Measurements from ENCODE around the gene EXPH5.
"Not testable (repeated sequence)": the region's sequence is repeated elsewhere in the genome, so short reads cannot be mapped to it uniquely, and the experiment has no call there.

EXPH5 gene

GRCh38 chr11:108601150-108601549 lies 7.6 kb upstream of the EXPH5 start:
- no peak for DNase-seq (ENCODE audit: low read depth, low spot score)

DNA sequence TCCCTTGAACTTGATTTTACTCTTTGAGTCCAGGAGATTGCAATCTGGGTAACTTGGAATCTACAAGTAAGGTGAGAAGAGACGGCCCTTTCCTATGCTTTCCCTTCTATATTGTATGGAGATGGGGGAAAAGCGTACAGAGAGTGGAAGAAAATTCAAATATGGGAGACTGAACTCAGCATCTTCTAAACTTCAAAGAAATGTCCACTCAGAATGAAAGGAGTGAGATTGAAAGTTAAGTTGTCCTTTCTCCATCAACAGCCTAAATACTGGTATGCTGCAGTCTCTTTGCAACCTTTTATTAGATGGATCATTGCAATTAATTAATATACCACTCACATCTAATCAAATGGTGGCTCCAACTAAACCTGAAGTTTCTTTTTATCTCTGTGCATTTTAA lies 6.4 kb upstream of the EXPH5 start:
- no peak for DNase-seq (ENCODE audit: low read depth, low spot score)

DNA sequence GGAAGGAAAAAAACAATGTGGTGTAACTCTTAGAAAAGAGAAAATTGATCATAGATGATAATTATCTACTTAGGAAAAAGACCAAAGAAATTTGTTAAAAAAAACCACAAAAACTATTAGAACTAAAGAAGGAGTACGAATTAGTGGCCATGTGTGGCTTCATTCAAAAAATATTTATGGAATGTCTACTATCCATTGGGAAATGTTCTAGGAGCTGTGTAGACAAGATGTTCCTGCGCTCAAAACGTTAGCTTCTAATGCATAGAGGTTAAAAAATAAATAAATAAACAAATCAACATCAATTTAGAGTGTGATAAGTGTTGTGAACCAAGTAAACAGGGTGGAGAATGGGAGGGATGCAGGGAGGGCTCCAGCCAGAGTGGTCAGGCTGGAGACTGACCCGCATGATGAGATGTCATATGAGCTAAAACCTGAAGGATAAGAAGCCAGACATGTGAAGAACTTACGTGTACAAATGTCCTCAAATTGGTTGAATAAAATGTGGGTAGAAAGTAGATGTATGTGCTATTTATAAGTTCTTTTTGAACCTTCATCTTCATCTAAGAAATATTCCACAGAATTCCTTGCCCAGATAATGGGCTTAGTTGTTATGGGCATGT lies 4.3 kb upstream of the EXPH5 start:
- no peak for DNase-seq (ENCODE audit: low read depth, low spot score)

- no peak for DNase-seq (ENCODE audit: low read depth, low spot score)
Measured at GRCh38 chr11:108596701-108597100, 3.1 kb upstream of the EXPH5 start.

DNA sequence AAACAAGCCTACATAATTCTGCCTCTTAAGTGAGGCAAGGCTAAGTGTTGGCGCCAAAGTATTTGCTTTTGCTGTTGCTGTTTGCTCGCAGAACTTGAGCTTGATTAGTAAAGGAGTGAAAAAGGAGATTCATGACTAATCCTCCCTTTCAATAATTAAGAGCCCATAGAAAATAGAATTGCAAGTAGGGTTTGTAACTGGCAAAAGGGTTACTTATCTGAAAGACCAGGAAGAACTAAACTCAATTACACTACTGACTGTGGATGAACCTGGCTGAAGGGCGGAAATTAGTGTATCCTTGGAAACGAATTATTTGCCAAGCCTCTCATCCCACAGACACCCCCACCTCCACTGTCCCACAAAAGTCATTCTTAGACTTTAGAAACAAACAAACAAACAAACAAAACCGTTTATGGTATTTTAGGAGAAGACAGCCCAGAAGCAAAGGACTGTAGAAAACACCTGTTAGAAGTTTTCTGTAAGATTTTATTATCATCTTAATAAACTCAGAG lies 411 bp upstream of the EXPH5 start:
- DNase-seq (ENCODE audit: low read depth, low spot score), result no peak

DNA sequence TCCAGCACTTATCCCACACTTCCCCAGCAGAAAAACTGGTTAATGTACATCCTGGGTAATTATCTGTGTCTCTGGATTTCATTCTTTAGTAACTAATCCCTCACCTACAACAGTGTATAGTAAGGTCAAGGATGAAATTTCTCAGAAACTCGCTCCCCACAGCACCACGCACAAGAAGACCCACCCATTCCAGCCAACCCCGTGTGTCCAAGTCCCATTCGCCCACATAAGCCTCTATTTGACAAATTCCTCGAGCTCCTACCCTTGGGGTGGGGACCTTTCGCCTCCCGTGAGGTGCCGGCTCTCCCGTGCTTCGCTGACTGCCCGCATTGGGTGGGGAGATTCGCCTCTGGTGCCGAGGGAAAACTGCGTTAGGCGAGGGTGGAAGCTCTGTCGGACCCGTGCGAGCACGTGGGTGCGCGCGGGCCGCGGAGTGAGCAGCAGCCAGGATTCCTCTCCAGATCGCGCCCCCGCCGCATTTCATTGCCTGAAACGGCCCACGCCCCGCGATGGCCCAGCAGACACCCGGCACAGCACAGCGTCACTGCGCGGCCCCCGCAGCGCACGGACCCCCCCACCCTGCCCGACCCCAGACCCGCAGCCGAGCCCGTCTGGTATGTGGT lies 866 bp downstream of the EXPH5 start:
- DNase-seq (ENCODE audit: low read depth, low spot score), result no peak

- no peak for DNase-seq (ENCODE audit: low read depth, low spot score)
Measured at GRCh38 chr11:108591893-108592292, 1.7 kb downstream of the EXPH5 start.

- peak; percentile 24 for DNase-seq (ENCODE audit: low read depth, low spot score)
Measured at GRCh38 chr11:108589136-108589535, 4.4 kb downstream of the EXPH5 start.

- DNase-seq (ENCODE audit: low read depth, low spot score), result no peak
Measured at GRCh38 chr11:108588287-108588686, 5.3 kb downstream of the EXPH5 start.

GRCh38 chr11:108587109-108587508 lies 6.5 kb downstream of the EXPH5 start:
- no peak for DNase-seq (ENCODE audit: low read depth, low spot score)

DNA sequence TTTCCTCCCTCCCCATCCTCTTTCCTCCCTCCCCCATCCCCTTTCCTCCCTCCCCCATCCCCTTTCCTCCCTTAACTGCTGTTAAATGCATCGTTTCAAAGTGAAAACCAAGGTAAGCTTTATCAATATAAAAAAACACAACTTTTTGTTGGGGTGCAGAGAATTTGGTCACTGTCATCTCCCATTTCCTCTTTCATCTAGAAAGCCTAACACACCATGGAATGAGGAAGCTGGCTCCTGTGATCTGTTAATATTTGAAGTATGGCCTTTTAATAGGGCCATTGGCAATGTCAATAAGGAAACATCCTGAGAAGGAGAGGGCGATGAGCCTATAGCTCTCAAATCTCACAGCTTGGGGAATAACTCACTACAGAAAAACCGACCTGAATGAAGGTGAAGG lies 7.0 kb downstream of the EXPH5 start:
- no peak for DNase-seq (ENCODE audit: low read depth, low spot score)

DNA sequence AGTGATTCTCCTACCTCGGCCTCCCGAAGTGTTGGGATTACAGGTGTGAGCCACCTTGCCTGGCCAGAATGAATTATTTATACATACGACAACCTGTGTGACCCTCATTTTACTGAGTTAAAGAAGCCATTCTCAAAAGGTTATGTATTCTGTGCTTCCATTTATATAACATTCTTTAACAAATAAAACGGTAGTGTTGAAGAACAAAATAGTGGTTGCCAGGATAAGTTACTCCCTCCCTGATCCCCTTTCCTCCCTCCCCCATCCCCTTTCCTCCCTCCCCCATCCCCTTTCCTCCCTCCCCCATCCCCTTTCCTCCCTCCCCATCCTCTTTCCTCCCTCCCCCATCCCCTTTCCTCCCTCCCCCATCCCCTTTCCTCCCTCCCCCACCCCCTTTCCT lies 7.4 kb downstream of the EXPH5 start:
- DNase-seq (ENCODE audit: low read depth, low spot score), result not testable (repeated sequence)

- no peak for DNase-seq (ENCODE audit: low read depth, low spot score)
Measured at GRCh38 chr11:108584973-108585372, 8.6 kb downstream of the EXPH5 start.

DNA sequence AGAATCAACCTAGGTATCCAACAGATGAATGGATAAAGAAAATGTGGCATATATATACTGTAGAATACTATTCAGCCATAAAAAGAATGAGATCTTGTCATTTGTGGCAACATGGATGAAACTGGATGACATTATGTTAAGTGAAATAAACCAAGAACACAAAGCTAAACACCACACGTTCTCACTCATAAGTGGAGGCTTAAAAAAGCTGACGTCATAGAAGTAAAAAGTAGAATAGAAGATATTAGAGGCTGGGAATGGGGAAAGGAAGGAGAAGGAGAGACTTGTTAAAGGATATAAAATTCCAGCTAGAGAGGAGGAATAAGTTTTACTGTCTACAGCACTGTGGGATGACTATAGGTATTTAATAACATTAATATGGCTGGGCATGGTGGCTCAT lies 12.9 kb downstream of the EXPH5 start:
- DNase-seq (ENCODE audit: low read depth, low spot score), result no peak

- DNase-seq (ENCODE audit: low read depth, low spot score), result no peak
Measured at GRCh38 chr11:108580043-108580442, 13.5 kb downstream of the EXPH5 start.

DNA sequence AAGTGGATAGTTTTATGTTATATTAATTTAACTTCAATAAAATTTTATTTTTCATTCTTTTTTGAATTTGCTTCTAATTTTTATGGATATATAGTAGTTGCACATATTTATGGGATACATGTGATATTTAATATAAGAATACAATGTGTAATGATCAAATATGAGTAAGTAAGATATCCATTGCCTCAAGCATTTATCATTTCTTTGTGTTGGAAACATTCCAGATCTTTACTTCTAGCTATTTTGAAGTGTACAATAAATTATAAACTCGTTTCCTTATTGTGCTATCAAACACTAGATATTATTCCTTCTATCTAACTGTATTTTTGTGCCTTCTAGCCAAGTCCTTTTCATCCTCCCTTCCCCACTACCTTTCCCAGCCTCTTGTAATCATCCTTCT lies 17.0 kb downstream of the EXPH5 start:
- DNase-seq (ENCODE audit: low read depth, low spot score), result no peak

DNA sequence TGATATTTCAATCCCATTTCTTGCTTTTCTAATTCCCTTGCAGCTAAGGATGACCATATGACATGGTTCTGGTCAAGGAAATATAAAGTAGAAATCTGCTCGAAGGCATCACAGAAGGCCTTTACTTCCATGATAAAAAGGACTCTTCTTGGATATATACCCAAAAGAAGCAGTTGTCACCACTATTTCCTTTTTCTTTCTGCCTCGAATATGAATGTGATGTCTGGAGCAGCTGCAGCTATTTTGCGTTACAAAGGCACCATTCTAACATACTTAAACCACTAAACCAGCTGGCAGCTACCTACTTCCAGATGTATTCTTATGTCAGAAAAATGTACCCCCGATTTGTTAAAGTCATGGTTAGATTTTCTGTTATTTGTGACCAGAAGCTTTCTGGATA lies 18.9 kb downstream of the EXPH5 start:
- no peak for DNase-seq (ENCODE audit: low read depth, low spot score)

DNA sequence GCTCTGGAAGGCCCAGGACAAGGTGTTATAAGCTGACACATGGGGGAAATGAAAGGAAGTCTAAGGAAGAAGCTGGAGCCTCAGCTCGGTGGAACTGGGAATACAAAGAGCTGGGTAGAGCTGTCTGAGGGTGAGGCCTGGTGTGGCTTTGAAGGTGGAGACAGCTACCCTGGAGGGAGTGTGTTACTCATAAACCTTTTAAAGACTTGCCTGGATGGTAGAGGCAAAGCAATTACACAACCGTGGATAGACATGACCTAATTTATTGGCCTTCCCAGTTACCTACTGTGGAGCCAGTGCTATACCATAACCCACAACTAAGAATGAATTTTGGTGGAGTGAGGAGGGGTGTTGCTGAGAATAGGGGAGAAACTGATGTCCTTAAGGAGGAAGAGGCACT lies 22.6 kb downstream of the EXPH5 start:
- DNase-seq (ENCODE audit: low read depth, low spot score), result no peak

DNA sequence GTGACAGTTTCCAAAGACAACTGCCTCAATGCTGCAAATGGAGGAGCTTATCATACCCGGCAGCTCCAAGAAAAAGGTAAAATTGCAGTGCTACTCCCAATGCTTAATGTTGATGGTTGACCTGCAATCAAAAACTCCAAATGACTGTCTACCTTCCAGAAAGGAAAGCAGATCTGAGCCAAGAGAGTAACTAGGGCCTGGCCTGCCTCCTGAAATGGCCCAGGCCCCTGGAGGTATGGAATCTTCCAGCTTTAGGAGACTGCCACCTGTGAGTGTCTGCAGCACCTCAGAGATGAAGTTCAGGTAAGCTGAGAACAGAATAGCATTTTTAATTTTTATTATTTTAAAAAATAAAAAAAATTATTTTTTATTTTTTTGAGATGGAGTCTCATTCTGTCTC lies 23.7 kb downstream of the EXPH5 start:
- DNase-seq (ENCODE audit: low read depth, low spot score), result no peak

- no peak for DNase-seq (ENCODE audit: low read depth, low spot score)
Measured at GRCh38 chr11:108568195-108568858, 25.2 kb downstream of the EXPH5 start.

- DNase-seq (ENCODE audit: low read depth, low spot score), result no peak
Measured at GRCh38 chr11:108565653-108566052, 27.9 kb downstream of the EXPH5 start.

DNA sequence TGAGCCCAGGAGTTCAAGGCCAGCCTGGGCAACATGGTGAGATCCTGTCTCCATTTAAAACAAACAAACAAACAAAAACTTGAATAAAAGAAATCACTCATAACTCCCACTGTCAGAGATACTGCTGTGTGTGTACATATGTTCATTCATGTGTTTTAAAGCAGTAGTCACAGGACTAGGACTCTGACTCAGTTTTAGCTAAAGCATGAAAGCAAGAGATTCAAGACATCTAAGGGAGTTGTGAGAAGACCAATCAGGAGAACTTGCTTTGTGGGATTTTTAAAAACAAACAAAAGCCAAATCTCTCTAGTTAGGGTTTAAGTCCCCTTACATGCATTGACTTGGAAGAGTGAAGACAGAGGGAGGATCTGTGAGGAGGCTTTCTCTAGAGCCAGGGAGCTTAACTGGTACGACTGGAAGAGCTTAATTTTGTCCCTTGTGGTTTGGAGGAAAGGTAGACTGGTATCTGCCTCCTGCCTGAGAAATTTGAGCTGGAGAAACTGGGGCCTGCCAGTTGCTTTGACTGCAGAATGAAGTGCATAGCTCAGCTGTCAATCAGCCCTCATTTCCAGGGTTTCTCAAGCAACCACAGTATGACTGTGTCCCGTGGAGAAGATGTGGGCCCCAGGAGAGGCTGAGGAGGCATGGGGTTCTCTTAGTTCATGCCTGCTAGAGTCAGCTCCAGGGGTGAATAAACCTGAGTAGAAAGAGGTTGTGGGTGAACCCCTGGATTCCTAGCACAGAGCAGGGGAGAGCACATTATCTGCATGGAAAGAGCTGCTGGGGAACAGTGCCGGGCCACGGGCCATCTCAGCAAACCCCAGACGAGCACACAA lies 30.6 kb downstream of the EXPH5 start:
- peak; percentile 62 for DNase-seq (ENCODE audit: low read depth, low spot score)

All from ELF-1 (cell line).